Spinal cord (tissue), 10 donors: Measurements from ENCODE around the gene TRAPPC8. TPM values are rescaled to one million over a fixed set of nuclear protein-coding genes. Genes with fewer than 3 reads are reported as not detected.
"Not testable (repeated sequence)": the region's sequence is repeated elsewhere in the genome, so short reads cannot be mapped to it uniquely, and the experiment has no call there.

ENCODE experiments used
- DNase-seq, 6 donors: peaks; one replicate each; pipeline versions ENCODE4 v3.0.0 to v3.0.0-alpha.2; 2013 to 2015; ENCODE audit warnings: low spot score in 6 of 6, low read depth in 4 of 6
- H3K27ac ChIP-seq: one replicate; pipeline ENCODE4 v1.5.1; 2013; ENCODE audit warnings: low read depth, low read length, control low read depth
- H3K27me3 ChIP-seq: one replicate; pipeline ENCODE4 v1.6.1; 2013; ENCODE audit warnings: low read length; ENCODE audit not compliant: control insufficient read depth, insufficient read depth
- H3K36me3 ChIP-seq: one replicate; pipeline ENCODE4 v1.6.1; 2013; ENCODE audit warnings: low read length; ENCODE audit not compliant: control insufficient read depth, insufficient read depth
- H3K4me1 ChIP-seq: one replicate; pipeline ENCODE4 v1.6.1; 2013; ENCODE audit warnings: low read length; ENCODE audit not compliant: control insufficient read depth, insufficient read depth
- H3K4me3 ChIP-seq: one replicate; pipeline ENCODE4 v1.5.1; 2013; ENCODE audit warnings: low read depth, low read length, control low read depth
- H3K9me3 ChIP-seq: one replicate; pipeline ENCODE4 v1.6.1; 2013; ENCODE audit warnings: low read length; ENCODE audit not compliant: control insufficient read depth, insufficient read depth
- WGBS: methylation state at CpG from one replicate; pipeline ENCODE4 v1.1.5; 2013; ENCODE audit warnings: missing lambda C conversion rate; ENCODE audit not compliant: insufficient coverage; 5-methylcytosine and 5-hydroxymethylcytosine counted together
- polyA plus RNA-seq, 2 donors: library from polyadenylated mRNA; unstranded; fragments of 120-200 nt; gene quantifications; one replicate each; pipeline ENCODE4 v1.2.1, GENCODE V29; 2013; ENCODE audit not compliant: insufficient read length in 2 of 2
- total RNA-seq, 2 donors: library from RNA; depleted of rRNA in 1 of 2; stranded (reverse); fragments of 120-200 nt in 1 of 2; fragments of >200 nt in 1 of 2; gene quantifications; one replicate each; pipeline versions ENCODE4 v1.2.3 to v1.2.4, GENCODE V29; 2013 to 2014
- donor health status: healthy.

TRAPPC8 gene
- total and polyA plus RNA-seq, 4 donors = 44.9 to 109 (median 52.9) TPM

GRCh38 chr18:31946305-31947046 lies 3.5 kb upstream of the TRAPPC8 start:
- Histone ChIP-seq H3K9me3 (no peaks in the 10 kb centered on the region), H3K27me3 (no peaks in the 10 kb centered on the region), H3K36me3 (no peaks in the 10 kb centered on the region), H3K4me1 (no peaks in the 10 kb centered on the region), H3K27ac (no peak overlapping the region), H3K4me3 (no peak overlapping the region)
- DNase-seq = no peak
- WGBS = 83% methylated on average over 5 of the region's 8 CpGs

GRCh38 chr18:31943878-31944816 lies 1.2 kb upstream of the TRAPPC8 start:
- Histone ChIP-seq H3K4me3 (peak overlapping the region; percentile 91), H3K9me3 (no peaks in the 10 kb centered on the region), H3K4me1 (peaks cover 13% of the 10 kb centered on the region), H3K27ac (peak overlapping the region; percentile 92), H3K36me3 (peaks cover 2% of the 10 kb centered on the region), H3K27me3 (no peaks in the 10 kb centered on the region)
- 14% methylated on average over 6 of the region's 15 CpGs for WGBS
- DNase-seq = peak in 2 of 6 donors; percentile 7 to 32

- peak overlapping the region; percentile 93 for H3K27ac ChIP-seq
- WGBS = under 1% methylated on average over 58 of the region's 64 CpGs
- H3K4me3 ChIP-seq = peak overlapping the region; percentile 91
- H3K27me3 ChIP-seq = no peaks in the 10 kb centered on the region
- DNase-seq = peak in 3 of 6 donors; percentile 17 to 28 (median 22)
- H3K36me3 ChIP-seq = peaks cover 2% of the 10 kb centered on the region
- H3K9me3 ChIP-seq = no peaks in the 10 kb centered on the region
- H3K4me1 ChIP-seq = peaks cover 13% of the 10 kb centered on the region
These were observed 483 bp downstream of the TRAPPC8 start for GRCh38 chr18:31942291-31942998.

GRCh38 chr18:31941010-31941809 lies 1.7 kb downstream of the TRAPPC8 start:
- Histone ChIP-seq H3K4me3 (peak overlapping the region; percentile 91), H3K36me3 (peaks cover 3% of the 10 kb centered on the region), H3K4me1 (peaks cover 13% of the 10 kb centered on the region), H3K27me3 (no peaks in the 10 kb centered on the region), H3K9me3 (no peaks in the 10 kb centered on the region), H3K27ac (no peak overlapping the region)
- no peak for DNase-seq
- 95% methylated on average over 4 of the region's 24 CpGs for WGBS

- H3K4me3 ChIP-seq, H3K4me1 ChIP-seq, H3K27ac ChIP-seq, H3K36me3 ChIP-seq, DNase-seq, H3K9me3 ChIP-seq, H3K27me3 ChIP-seq: not testable (repeated sequence)
- WGBS = 92% methylated on average over 4 of the region's 8 CpGs
These were observed 8.2 kb downstream of the TRAPPC8 start for GRCh38 chr18:31934773-31935172.

- H3K36me3 ChIP-seq = peaks cover 14% of the 10 kb centered on the region
- no peak overlapping the region for H3K4me3 ChIP-seq
- H3K9me3 ChIP-seq = no peaks in the 10 kb centered on the region
- no peaks in the 10 kb centered on the region for H3K27me3 ChIP-seq
- no peaks in the 10 kb centered on the region for H3K4me1 ChIP-seq
- 100% methylated on average over 4 of the region's 6 CpGs for WGBS
- DNase-seq = no peak
- H3K27ac ChIP-seq = no peak overlapping the region
These were observed 11.1 kb downstream of the TRAPPC8 start for GRCh38 chr18:31931886-31932240.

- Histone ChIP-seq H3K4me3 (no peak overlapping the region), H3K27ac (no peak overlapping the region), H3K4me1 (no peaks in the 10 kb centered on the region), H3K27me3 (no peaks in the 10 kb centered on the region), H3K36me3 (peaks cover 17% of the 10 kb centered on the region), H3K9me3 (no peaks in the 10 kb centered on the region)
- DNase-seq = peak in 1 of 6 donors; percentile 10
- WGBS = 72% methylated on average over 3 of the region's 6 CpGs
These were observed 11.6 kb downstream of the TRAPPC8 start for GRCh38 chr18:31931163-31931885.

GRCh38 chr18:31929273-31929672 lies 13.7 kb downstream of the TRAPPC8 start:
- Histone ChIP-seq H3K36me3 (peaks cover 13% of the 10 kb centered on the region), H3K4me1 (no peaks in the 10 kb centered on the region), H3K27me3 (no peaks in the 10 kb centered on the region), H3K4me3 (no peak overlapping the region), H3K27ac (no peak overlapping the region), H3K9me3 (peaks cover 2% of the 10 kb centered on the region)
- DNase-seq = no peak
